NCI-H146 (cell line): Measurements from ENCODE around the gene TMEM120A.

ENCODE experiments used
- DNase-seq: peaks from one replicate; lab custom pipeline; 2025; lab: John Stamatoyannopoulos, UW

The TMEM120A gene

DNA sequence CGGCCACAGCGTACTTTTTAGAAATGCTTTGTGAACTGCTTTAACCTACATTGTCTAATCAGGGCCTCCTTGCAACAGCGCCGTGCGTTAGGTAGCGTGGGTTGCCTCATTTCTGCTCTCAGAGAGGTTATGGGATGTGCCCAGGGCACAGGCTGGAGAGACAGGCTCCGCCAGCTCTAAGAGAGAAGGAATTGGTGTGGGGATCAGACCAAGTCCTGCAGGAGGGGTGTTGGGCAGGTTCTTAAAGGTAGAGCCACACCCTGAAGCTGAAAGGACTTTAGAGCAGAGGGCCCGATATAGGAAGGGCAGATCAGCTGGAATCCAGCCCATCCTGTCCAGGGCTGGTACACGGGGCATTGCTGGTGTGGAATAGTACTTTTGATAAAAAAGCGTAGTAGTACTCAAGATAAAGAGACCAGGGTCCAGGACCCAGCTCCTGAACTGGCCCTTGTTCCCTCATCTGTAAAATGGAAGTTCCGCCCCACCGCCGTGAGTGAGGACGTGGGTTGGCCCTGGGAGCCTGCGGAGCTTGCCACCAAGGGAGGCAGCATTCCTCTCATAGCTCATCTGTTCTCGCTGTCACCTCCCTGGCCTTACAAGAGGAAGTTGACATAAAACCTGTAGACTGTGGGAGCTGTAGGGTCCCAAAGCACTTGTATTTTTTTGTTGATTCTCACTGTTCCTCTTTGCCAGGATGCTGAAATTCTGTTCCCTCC lies 37.2 kb downstream of the TMEM120A start:
- DNase-seq = no peak

GRCh38 chr7:75955331-75955955 lies 39.0 kb downstream of the TMEM120A start:
- DNase-seq = no peak

- no peak for DNase-seq
These were observed 40.5 kb downstream of the TMEM120A start for GRCh38 chr7:75953931-75954330.

- no peak for DNase-seq
These were observed 41.0 kb downstream of the TMEM120A start for GRCh38 chr7:75953431-75953830.

DNA sequence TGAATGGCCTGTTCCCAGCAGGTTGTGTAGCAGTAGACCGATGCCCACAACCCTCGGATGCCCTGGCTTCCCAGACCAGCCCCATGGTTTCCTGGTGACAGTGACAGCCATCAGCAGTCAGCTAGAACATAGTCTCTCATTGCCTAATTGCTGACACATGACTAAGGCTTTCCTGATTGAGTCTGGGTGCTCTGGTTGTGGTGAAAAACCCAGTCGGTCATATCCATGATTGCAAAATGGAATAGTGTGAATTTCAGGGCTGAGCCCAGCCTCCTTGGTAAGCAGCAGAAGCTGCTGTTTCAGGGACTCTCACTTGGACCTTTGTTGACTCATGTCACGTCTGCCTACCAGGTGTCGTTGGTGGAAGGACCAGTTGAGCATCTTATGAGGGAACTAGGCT lies 42.9 kb downstream of the TMEM120A start:
- DNase-seq = no peak

- no peak for DNase-seq
These were observed 44.2 kb downstream of the TMEM120A start for GRCh38 chr7:75950111-75950681.

DNA sequence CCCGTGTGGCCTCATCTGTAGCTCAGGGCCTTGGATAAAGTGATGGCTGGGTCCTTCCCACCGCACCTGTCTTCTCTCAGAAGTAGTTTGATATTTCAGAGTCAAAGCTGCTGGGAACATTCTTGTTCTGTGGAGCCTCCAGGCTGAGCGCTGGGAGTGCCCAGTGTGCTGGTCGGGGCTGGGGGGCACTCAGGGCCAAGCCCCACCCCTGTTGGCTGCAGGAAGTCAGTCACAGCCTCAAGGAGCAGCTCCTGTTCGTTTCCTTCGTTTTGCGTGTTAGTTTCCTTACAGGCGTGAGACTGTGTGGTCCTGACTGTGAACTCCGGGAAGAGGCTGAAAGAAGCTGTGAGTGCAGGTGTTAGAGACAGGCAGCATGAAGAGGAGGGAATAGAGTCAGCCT lies 46.2 kb downstream of the TMEM120A start:
- DNase-seq = no peak

DNA sequence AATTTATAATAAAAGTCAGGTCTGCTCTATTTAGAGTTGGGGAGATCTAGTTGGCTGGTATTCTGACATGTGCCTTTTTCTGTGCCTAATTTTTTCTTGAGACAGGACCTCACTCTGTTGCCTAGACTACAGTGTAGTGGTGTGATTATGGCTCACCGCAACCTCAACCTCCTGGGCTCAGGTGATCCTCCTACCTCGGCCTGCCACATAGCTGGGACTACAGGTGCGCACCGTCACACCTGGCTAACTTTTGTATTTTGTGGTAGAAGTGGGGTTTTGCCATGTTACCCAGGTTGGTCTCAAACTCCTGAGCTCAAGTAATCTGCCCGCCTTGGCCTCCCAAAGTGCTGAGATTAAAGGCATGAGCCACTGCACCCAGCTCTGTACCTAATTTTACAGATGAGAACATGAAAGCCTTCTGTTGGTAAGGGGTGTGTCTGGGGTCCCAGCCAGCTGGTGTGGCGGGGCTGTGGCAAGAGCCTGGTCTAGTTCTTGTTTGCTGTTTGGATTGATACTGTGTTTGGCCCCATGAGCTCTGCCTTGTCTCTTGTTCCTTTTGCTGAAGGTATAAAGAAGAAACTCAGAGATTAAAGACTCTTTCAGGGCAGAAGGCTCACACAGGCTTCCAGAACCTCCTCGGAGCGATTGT lies 48.1 kb downstream of the TMEM120A start:
- DNase-seq = no peak

DNA sequence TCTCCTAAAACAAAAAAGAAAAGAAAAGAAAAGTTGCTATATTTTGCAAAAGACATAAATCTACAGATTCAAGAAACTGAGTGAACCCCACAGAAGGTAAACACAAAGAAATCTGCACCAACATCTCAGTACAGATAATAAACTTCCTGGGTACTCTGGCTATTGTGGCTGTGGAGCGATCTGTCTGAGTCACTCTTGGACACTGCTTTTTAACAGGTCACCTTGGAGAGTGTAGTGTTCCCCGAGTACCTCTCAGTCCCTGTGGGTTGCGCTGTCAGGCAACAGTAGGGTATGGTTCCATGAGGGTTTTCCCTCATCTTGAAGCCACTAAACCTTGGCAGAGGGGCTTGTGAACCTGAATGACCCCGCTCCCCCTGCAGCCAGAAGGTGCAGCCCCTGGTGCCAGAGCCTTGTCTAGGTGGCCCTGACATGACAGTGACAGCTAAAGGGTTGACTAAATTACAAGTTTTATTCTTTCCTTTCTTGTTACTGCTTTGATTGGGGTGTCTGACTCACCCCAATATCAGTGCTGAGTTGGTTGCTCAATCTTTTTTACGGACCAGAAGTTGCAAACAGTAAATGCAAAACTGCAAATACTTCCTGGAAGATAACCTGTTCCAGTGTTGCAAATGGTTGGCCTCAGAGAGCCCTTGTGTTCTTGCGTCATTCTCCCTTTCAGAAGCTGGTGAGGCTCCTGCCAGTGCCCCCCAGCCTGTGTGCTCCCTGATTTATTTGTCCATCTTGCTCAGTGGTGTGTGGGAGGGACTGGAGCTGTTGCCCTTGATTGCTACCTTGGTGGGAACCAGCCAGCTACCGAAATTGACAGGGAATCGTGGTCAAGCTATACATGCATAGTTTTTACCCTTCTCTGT lies 48.9 kb downstream of the TMEM120A start:
- no peak for DNase-seq

- no peak for DNase-seq
These were observed 49.9 kb downstream of the TMEM120A start for GRCh38 chr7:75944507-75944906.

GRCh38 chr7:75943864-75944263 lies 50.5 kb downstream of the TMEM120A start:
- DNase-seq = no peak

GRCh38 chr7:75938921-75939320 lies 55.5 kb downstream of the TMEM120A start:
- peak; percentile 53 for DNase-seq

- no peak for DNase-seq
These were observed 56.2 kb downstream of the TMEM120A start for GRCh38 chr7:75937958-75938786.
